Lower leg skin (tissue), 4 donors: Measurements from ENCODE around the gene CLMP. TPM values are rescaled to one million over a fixed set of nuclear protein-coding genes. Genes with fewer than 3 reads are reported as not detected.

Source experiments
- DNase-seq, 2 donors: peaks; one replicate each; pipeline ENCODE4 v3.0.0-alpha.2; 2019; ENCODE audit warnings: low spot score in 2 of 2
- H3K4me3 ChIP-seq: fragments of 200-600 bp; sonication (generic); 2 replicates; pipeline ENCODE4 v1.5.1; 2017; ENCODE audit warnings: mild to moderate bottlenecking, low read depth; ENCODE audit not compliant: poor library complexity, severe bottlenecking
- POLR2A ChIP-seq, 2 donors: fragments of 450-650 bp; IDR thresholded peaks; one replicate each; pipeline ENCODE4 v1.6.1; 2016 to 2017; ENCODE audit warnings: antibody characterized with exemption in 2 of 2, mild to moderate bottlenecking in 1 of 2, moderate library complexity in 1 of 2
- WGBS, 2 donors: methylation state at CpG; one replicate each; pipeline ENCODE4 v1.1.5; 2018; 5-methylcytosine and 5-hydroxymethylcytosine counted together
- intact Hi-C: fragments of 100-400 bp; cut with DNase I; formaldehyde crosslinking; loops from one replicate; pipeline ENCODE4 v1.15.0; 2023; ENCODE audit warnings: low total_unique reads
- total RNA-seq, 4 donors: library from RNA; depleted of rRNA; stranded (reverse); fragments of >200 nt; gene quantifications; one replicate each; pipeline ENCODE4 v1.1.0, GENCODE V29; 2016
- TF ChIP-seq, protein P1 (sequence below), 3 donors: fragments of 450-650 bp; IDR thresholded peaks; one replicate each; pipeline ENCODE4 v1.5.1; 2016; ENCODE audit warnings: antibody characterized with exemption in 3 of 3, mild to moderate bottlenecking in 3 of 3, moderate library complexity in 2 of 3

Gene CLMP
- total RNA-seq, 4 donors from 2014 or later, result 7.6 to 27.0 (median 17.7) TPM

DNA sequence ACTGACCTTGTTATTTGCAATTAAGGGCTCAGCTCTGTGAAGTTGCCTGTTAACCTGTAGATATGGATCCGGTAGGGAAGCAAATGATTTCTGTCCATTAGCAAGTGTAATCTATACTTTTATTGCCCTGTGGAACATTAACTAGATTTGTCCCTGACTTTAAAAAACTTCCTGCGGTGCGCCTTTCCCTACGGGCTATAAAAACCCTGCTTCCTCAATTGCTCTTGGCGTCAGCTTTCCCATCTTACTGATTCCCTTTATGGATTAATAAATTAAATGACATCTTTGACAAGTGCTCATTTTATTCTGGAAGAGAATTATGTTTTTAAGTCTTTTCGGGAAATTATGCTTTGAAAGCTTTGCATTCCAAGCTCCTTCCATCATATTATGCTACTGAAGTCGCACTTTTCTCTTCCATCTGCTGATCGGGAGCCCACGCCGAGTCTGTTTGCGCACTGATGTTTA is 18.3 kb upstream of the CLMP start:
- intact Hi-C loops, result no loop called here
- WGBS, 2 donors, result 49 to 50% methylated on average over 11 of the region's 11 CpGs
- no peak for TF ChIP-seq POLR2A (IDR thresholded peaks at IDR 0.05)
- TF ChIP-seq, protein P1, sequence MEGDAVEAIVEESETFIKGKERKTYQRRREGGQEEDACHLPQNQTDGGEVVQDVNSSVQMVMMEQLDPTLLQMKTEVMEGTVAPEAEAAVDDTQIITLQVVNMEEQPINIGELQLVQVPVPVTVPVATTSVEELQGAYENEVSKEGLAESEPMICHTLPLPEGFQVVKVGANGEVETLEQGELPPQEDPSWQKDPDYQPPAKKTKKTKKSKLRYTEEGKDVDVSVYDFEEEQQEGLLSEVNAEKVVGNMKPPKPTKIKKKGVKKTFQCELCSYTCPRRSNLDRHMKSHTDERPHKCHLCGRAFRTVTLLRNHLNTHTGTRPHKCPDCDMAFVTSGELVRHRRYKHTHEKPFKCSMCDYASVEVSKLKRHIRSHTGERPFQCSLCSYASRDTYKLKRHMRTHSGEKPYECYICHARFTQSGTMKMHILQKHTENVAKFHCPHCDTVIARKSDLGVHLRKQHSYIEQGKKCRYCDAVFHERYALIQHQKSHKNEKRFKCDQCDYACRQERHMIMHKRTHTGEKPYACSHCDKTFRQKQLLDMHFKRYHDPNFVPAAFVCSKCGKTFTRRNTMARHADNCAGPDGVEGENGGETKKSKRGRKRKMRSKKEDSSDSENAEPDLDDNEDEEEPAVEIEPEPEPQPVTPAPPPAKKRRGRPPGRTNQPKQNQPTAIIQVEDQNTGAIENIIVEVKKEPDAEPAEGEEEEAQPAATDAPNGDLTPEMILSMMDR (IDR thresholded peaks at IDR 0.05), result no peak
- H3K4me3 ChIP-seq, result no peak overlapping the region
- no peak for DNase-seq

DNA sequence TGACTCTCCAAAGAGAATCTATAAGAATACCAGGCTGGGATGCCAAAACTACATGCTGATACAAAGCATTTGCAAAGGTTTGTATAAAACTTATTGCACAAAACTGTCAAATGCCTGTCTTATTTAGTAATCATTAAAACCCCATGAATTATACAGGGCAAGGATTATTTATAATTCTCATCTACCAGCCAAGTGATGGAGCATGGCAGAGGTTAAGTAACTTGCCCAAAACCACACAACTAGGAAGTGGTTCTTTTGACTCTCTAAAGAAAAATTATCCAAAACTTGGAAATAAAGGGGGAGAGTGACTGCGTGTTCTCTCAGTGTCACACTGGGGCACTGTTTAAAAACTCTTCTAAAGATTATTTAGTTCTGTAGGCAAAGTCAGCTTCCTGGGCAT is 17.4 kb upstream of the CLMP start:
- 30 to 36% methylated on average over 1 of the region's 1 CpG for WGBS, 2 donors
- no peak for TF ChIP-seq POLR2A (IDR thresholded peaks at IDR 0.05)
- TF ChIP-seq, protein P1 (IDR thresholded peaks at IDR 0.05), result no peak
- intact Hi-C loops, result no loop called here
- no peak overlapping the region for H3K4me3 ChIP-seq
- DNase-seq, result no peak

DNA sequence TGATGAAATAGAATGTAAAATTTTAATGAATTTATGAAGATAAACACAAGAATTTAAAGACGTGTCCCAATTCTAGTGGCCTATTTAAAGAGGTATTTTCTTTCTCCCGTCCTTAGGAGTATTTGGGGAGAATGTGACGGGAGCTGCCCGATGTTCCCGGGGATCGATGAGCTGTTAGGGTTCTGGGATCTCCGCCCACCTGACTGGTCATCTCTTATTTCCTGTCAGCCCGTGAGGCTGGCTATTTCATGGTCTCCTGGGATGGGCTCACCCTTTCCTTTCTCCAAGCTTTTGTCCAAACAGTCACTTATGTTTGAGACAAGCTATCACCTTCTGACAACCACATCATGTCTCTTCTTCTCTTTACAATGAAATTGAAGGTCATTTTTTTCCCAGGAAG is 16.9 kb upstream of the CLMP start:
- 43 to 56% methylated on average over 8 of the region's 8 CpGs for WGBS, 2 donors
- DNase-seq, result no peak
- intact Hi-C loops, result no loop called here
- TF ChIP-seq POLR2A (IDR thresholded peaks at IDR 0.05), result no peak
- TF ChIP-seq, protein P1 (IDR thresholded peaks at IDR 0.05), result no peak
- H3K4me3 ChIP-seq, result no peak overlapping the region

DNA sequence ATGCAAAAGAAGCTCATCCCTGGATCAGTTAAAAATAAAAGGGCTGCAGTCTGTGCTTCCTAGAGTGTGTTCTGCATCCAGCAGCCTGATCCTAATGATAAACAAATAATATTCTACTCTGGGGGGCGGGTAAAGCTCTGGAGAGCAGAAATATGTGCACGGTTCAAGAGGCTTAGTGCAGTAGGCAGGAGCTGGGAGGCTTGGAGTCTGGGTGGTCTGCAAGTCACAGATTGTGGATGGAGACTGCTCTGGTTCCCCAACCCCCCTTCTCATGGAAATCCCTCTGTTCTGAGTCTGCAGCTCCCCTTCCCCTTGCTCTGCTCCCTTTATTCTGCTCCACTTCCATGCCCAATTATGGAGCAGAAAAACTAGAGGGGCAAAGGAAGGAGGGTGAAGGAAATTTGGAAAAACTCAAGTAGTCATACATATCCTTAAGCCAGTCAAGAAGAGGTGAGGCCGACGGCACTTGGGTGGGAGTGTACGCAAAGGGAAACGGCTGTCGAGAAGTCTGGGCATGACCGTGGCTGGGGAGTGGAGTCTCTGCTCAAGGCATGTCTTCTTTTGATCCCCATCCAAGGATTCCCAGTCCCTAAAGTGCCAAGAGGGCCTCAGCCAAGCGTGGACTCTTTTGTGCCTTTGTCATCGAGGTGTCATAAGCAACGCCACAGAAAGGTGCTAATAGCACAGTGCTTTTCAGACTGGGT is 16.3 kb upstream of the CLMP start:
- no peak overlapping the region for H3K4me3 ChIP-seq
- intact Hi-C loops, result no loop called here
- 36 to 37% methylated on average over 11 of the region's 11 CpGs for WGBS, 2 donors
- DNase-seq, result no peak
- TF ChIP-seq POLR2A (IDR thresholded peaks at IDR 0.05), result no peak
- TF ChIP-seq, protein P1 (IDR thresholded peaks at IDR 0.05), result no peak

DNA sequence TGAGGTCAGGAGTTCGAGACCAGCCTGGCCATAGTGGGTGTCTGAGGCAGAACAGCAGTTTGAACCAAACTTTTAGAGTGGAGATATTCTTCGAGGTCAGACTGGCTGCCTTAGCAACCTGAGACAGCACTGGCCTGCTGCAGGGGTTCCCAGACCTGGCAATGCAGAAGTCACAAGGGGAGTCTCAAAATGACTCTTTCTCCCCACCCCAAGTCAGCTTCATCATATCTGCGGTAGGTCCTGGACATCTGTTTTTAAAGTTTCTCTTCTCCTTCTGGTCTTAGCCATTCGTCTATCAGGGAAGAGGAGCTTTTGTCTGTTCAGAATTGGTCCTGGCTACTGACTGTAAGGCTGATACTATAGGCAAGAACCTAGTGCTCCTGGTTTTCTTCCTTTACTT is 14.5 kb upstream of the CLMP start:
- H3K4me3 ChIP-seq, result no peak overlapping the region
- 77 to 85% methylated on average over 4 of the region's 4 CpGs for WGBS, 2 donors
- DNase-seq, result no peak
- intact Hi-C loops, result no loop called here
- no peak for TF ChIP-seq POLR2A (IDR thresholded peaks at IDR 0.05)
- TF ChIP-seq, protein P1 (IDR thresholded peaks at IDR 0.05), result no peak
